Loucy (cell line): Measurements from ENCODE around the gene ATPAF2.

Source experiments
- H2AFZ ChIP-seq: fragments of 200-600 bp; sonication (generic); 2 replicates; pipeline ENCODE4 v1.6.0; 2016; ENCODE audit warnings: antibody characterized with exemption, mild to moderate bottlenecking, low read length, moderate library complexity
- H3F3A ChIP-seq: fragments of 200-600 bp; 2 replicates; pipeline ENCODE4 v1.6.0; 2016; ENCODE audit warnings: antibody characterized with exemption, low read depth, mild to moderate bottlenecking
- H3K27me3 ChIP-seq: fragments of 200-600 bp; sonication (generic); 2 replicates; pipeline ENCODE4 v1.6.1; 2014; ENCODE audit warnings: low read length, mild to moderate bottlenecking; ENCODE audit not compliant: insufficient read depth, poor library complexity, severe bottlenecking
- H3K36me3 ChIP-seq: fragments of 200-600 bp; sonication (generic); 2 replicates; pipeline ENCODE4 v1.6.1; 2016; ENCODE audit warnings: low read length; ENCODE audit not compliant: insufficient read depth
- H3K4me1 ChIP-seq: fragments of 200-600 bp; sonication (generic); 2 replicates; pipeline ENCODE4 v1.5.1; 2014; ENCODE audit warnings: low read length, mild to moderate bottlenecking; ENCODE audit not compliant: insufficient read depth, poor library complexity, severe bottlenecking
- H3K4me2 ChIP-seq: fragments of 200-600 bp; sonication (generic); 2 replicates; pipeline ENCODE4 v1.6.0; 2014; ENCODE audit warnings: antibody characterized with exemption, low read length, low read depth, mild to moderate bottlenecking; ENCODE audit not compliant: poor library complexity, severe bottlenecking
- H3K4me3 ChIP-seq: fragments of 200-600 bp; sonication (generic); 2 replicates; pipeline ENCODE4 v1.5.1; 2014; ENCODE audit warnings: low read length, mild to moderate bottlenecking, mixed read lengths; ENCODE audit not compliant: poor library complexity, severe bottlenecking
- H3K79me2 ChIP-seq: fragments of 200-600 bp; sonication (generic); 2 replicates; pipeline ENCODE4 v1.6.1; 2014; ENCODE audit warnings: low read length; ENCODE audit not compliant: insufficient read depth
- H3K9ac ChIP-seq: fragments of 200-600 bp; sonication (generic); 2 replicates; pipeline ENCODE4 v1.6.0; 2014; ENCODE audit warnings: mild to moderate bottlenecking, low read depth, low read length, moderate library complexity; ENCODE audit not compliant: poor library complexity, severe bottlenecking
- H3K9me2 ChIP-seq: fragments of 200-600 bp; sonication (generic); replicated peaks from 2 replicates; pipeline ENCODE4 v1.6.1; 2016; ENCODE audit warnings: low read depth, low read length, mixed read lengths
- H3K9me3 ChIP-seq: fragments of 200-600 bp; sonication (generic); 2 replicates; pipeline ENCODE4 v1.6.1; 2014; ENCODE audit warnings: mild to moderate bottlenecking, antibody characterized with exemption, low read length, low read depth; ENCODE audit not compliant: insufficient read depth
- H4K20me1 ChIP-seq: fragments of 200-600 bp; sonication (generic); 2 replicates; pipeline ENCODE4 v1.6.0; 2014; ENCODE audit warnings: antibody characterized with exemption, low read length, mild to moderate bottlenecking; ENCODE audit not compliant: insufficient read depth, poor library complexity, severe bottlenecking
- EZH2phosphoT487 ChIP-seq: fragments of 200-600 bp; IDR thresholded peaks from 2 replicates; pipeline ENCODE4 v1.6.1; 2018; ENCODE audit warnings: antibody characterized with exemption, mild to moderate bottlenecking, moderate library complexity, borderline replicate concordance
- TF ChIP-seq, protein P1 (sequence below): fragments of 200-600 bp; sonication (generic); conservative IDR thresholded peaks from 2 replicates; pipeline ENCODE4 v1.5.1; 2014; ENCODE audit warnings: mild to moderate bottlenecking, antibody characterized with exemption, low read length

The ATPAF2 gene

GRCh38 chr17:17971431-17972125 lies 67.4 kb downstream of the ATPAF2 start:
- TF ChIP-seq EZH2phosphoT487, result no peak
- TF ChIP-seq, protein P1, sequence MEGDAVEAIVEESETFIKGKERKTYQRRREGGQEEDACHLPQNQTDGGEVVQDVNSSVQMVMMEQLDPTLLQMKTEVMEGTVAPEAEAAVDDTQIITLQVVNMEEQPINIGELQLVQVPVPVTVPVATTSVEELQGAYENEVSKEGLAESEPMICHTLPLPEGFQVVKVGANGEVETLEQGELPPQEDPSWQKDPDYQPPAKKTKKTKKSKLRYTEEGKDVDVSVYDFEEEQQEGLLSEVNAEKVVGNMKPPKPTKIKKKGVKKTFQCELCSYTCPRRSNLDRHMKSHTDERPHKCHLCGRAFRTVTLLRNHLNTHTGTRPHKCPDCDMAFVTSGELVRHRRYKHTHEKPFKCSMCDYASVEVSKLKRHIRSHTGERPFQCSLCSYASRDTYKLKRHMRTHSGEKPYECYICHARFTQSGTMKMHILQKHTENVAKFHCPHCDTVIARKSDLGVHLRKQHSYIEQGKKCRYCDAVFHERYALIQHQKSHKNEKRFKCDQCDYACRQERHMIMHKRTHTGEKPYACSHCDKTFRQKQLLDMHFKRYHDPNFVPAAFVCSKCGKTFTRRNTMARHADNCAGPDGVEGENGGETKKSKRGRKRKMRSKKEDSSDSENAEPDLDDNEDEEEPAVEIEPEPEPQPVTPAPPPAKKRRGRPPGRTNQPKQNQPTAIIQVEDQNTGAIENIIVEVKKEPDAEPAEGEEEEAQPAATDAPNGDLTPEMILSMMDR, result no peak
- H3K9ac ChIP-seq, result peak overlapping the region; percentile 74
- H4K20me1 ChIP-seq, result peaks cover 6% of the 10 kb centered on the region
- H3K4me3 ChIP-seq, result peak overlapping the region; percentile 75
- H3K4me1 ChIP-seq, result peaks cover 19% of the 10 kb centered on the region
- no peaks in the 10 kb centered on the region for H3K9me2 ChIP-seq
- no peaks in the 10 kb centered on the region for H3K36me3 ChIP-seq
- H3F3A ChIP-seq, result no peaks in the 10 kb centered on the region
- H3K4me2 ChIP-seq, result peak overlapping the region; percentile 98
- H3K27me3 ChIP-seq, result no peaks in the 10 kb centered on the region
- H2AFZ ChIP-seq, result peak overlapping the region; percentile 65; the same call in 1 of the 2 replicates
- peaks cover 17% of the 10 kb centered on the region; the same call in 1 of the 2 replicates for H3K79me2 ChIP-seq
- H3K9me3 ChIP-seq, result no peaks in the 10 kb centered on the region

DNA sequence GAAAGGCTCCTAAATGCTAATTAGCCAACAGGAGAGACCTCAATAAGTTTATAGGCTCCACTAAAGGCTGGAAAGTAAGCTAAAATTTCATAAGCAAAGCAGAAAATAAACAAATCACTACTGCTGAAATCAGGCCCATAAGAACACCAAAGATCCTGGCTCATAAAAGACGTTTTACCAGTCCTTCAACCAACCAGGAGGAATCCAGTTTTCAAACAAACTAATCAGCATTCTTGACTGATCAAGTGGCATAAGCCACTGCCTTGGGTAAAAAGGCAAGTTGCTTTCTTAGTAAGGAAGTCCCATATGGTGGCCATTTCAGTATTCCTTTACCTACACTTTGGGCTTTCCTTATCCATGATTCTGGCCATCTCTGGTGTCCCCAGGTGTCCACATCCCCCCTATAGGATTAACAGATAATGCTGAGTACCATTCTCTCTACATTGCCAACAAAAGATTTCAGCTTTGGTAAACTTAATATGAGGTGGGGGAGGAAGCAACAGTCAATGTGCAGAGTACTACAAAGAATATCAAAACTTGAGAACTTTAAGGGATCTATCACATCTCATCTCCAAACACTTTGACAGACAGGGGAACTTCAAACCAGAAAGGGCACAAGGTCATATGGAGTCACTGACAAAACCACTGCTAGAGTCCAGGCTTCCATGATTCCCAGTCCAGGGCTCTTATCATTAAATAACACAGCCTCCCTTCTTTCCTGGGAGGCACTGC lies 68.1 kb downstream of the ATPAF2 start:
- peak overlapping the region; percentile 98 for H3K4me2 ChIP-seq
- peaks cover 19% of the 10 kb centered on the region for H3K4me1 ChIP-seq
- H3K9me3 ChIP-seq, result no peaks in the 10 kb centered on the region
- H3F3A ChIP-seq, result no peaks in the 10 kb centered on the region
- H4K20me1 ChIP-seq, result peaks cover 6% of the 10 kb centered on the region
- peaks cover 17% of the 10 kb centered on the region; the same call in 1 of the 2 replicates for H3K79me2 ChIP-seq
- no peaks in the 10 kb centered on the region for H3K9me2 ChIP-seq
- H2AFZ ChIP-seq, result no peak overlapping the region
- TF ChIP-seq, protein P1, result no peak
- no peaks in the 10 kb centered on the region for H3K36me3 ChIP-seq
- H3K9ac ChIP-seq, result peak overlapping the region; percentile 74
- H3K27me3 ChIP-seq, result no peaks in the 10 kb centered on the region
- peak overlapping the region; percentile 75 for H3K4me3 ChIP-seq
